IPS-11a (cell line): Measurements from ENCODE around the gene FGF2.
"Not testable (repeated sequence)": the region's sequence is repeated elsewhere in the genome, so short reads cannot be mapped to it uniquely, and the experiment has no call there.

Experiments
- H3K4me3 ChIP-seq: one replicate; pipeline ENCODE4 v1.5.1; 2013; ENCODE audit warnings: low read depth, low read length, control low read depth

The FGF2 gene

DNA sequence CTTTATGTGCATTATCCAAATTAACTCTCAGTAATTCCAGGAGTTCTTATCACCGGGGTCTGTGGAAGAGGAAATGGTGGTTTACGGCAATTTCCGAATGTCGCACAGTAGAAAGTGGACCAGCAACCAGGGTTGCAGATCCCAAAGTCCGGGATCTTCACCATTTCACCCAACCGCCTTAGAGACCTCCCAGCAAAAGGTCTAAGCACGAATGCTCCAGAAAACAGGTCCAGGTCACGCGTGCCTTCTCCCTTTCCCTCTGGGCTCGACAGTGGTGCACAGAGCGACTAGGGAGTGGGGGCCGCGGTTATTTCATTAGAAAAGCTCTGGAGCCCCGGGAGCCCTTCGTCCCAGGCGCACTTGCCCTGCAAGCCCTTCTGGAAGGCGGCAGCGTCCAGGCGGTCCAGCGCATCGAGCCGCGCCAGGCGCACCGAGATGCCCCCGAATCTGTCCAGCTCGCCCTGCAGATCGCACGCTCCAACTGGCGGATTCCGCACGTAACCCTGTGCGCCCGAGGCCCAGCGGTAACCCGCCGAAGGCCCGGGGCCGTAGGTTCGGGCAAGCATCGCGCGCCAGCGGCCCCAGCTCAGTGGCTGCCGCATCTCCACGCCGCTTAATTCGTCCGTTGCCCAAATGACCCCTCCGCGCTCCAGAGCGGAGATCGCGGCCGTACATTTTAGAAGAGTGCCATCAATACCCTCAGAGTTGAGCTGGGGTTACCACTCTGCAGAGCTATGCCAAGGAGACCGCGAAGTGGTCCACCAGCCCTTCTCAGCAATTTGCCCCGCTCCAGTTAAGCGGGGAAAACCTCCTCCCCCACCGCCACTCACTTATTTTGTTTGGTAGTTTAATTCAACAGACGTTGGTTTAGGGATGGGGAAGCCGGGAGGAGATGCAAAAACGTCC is 95.6 kb downstream of the FGF2 start, which contains the start of gene NUDT6:
NUDT6 (minus strand) TSS at position 627 of the 906 bp plus-strand sequence; CDS start at position 602, 25 bp downstream.
- peak within 1 kb of the TSS; percentile 94 for H3K4me3 ChIP-seq

DNA sequence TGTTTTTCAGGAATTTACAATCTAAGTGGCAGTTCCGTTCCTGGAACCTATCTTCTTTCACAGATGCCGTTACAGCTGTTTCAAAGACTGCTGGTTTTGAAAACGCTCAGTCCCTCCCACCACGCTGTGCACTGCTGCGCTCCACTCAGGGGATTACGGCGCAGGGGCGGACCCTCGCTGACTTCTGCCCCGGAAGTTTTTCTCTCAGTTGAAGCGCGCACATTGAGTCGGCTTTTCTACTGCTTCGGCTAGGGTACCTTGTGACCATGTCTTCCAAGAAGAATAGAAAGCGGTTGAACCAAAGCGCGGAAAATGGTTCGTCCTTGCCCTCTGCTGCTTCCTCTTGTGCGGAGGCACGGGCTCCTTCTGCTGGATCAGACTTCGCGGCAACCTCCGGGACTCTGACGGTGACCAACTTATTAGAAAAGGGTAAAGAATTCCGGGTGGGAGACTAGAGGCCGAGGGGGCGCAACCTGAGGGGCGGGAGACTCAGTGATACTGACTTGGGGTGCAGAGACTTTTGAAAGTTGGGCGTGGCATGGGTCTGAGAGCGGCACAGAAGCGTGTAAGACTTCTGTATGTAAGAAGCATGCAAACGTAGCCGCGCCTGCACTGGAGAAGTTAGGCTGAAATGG is 96.4 kb downstream of the FGF2 start:
- peak overlapping the region; percentile 94 for H3K4me3 ChIP-seq

DNA sequence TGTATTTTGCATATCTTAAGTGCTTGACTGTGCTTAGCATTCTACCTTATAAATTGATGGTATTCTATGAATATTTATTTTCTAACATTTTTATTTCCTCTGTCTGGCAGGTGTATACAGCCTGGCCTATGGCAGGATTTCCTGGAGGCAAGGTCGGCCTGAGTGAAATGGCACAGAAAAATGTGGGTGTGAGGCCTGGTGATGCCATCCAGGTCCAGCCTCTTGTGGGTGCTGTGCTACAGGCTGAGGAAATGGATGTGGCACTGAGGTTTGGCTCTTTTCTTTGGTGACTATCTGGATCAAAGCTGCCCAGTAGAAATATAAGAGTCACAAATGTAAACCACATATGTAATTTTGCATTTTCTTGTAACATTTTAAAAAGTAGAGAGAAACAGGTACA is 102.3 kb downstream of the FGF2 start:
- H3K4me3 ChIP-seq: no peak overlapping the region

DNA sequence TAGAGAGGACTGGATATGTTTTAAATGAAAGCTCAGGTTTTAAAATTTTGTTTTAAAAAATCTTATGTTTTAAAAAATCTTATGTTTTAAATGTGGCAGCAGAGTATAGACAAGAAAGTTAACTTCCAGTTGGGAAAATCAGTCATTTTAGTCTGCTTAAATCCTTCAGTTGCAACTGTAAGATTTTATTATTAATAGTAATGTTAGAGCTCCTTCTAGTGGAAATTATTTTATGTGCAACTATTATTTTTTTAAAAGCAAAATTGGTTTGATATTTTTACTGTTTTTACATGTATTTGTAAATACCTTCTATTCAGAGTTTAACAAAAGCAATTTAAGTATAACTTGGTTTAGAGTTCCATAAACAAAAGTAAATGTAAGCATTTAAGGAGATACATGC is 104.2 kb downstream of the FGF2 start:
- no peak overlapping the region for H3K4me3 ChIP-seq

DNA sequence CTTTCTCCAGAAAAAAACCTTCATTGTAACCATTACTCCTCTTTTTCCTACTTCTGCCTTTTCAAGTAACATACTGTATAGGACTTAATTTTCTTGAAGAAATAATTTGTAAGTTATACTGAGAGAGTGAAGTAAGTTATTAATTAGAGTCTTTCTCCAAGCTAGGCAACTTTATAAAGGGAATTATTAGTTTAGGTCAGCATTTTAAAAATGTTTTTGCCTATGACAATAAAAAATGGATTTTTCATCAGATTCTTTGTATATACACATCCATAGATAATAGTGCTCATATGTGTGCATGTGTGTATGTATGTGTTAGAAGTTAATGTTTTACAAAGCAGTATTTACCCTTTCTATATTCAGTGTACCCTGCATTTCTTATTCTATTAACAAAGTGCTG is 106.1 kb downstream of the FGF2 start:
- no peak overlapping the region for H3K4me3 ChIP-seq

DNA sequence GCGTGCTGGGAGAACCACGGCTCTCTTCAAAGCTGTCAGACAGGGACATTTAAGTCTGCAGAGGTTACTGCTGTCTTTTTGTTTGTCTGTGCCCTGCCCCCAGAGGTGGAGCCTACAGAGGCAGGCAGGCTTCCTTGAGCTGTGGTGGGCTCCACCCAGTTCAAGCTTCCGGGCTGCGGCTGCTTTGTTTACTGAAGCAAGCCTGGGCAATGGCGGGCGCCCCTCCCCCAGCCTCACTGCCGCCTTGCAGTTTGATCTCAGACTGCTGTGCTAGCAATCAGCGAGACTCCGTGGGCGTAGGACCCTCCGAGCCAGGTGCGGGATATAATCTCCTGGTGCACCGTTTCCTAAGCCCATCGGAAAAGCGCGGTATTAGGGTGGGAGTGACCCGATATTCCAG is 118.5 kb downstream of the FGF2 start:
- not testable (repeated sequence) for H3K4me3 ChIP-seq

DNA sequence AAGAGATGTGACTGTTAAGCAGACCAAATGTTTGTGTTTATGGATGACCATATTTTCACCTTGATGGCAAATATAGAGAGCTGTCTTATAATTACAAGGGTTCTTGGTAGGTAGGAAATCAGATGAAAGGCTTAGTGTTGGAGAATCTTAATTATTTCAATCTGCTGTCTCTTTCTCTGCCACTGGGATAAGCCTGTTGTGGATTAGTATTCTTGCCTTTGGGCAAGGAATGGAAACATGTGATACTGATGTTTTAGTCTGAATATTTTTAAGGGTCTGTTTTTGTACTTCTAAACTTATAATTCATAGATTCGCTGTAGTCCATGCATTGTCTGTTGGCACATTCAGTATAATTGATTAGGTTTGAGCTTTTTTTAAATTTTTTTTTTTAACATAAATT is 119.5 kb downstream of the FGF2 start:
- H3K4me3 ChIP-seq: no peak overlapping the region
